Caco-2 (cell line): ENCODE data around the gene LRRC46. TPM values are rescaled to one million over a fixed set of nuclear protein-coding genes. Genes with fewer than 3 reads are reported as not detected.

Source experiments
- BruUV-seq: library from RNA; stranded (reverse); fragments of 400-500 nt; replicated peaks from 2 replicates; lab custom pipeline; 2021; lab: Mats Ljungman, UMichigan
- CTCF ChIA-PET: fragments of 300-600 bp; sonication (Branson Sonifier 250); formaldehyde crosslinking; loops from one replicate; lab custom pipeline; 2022; ENCODE audit warnings: antibody characterized with exemption; lab: Charles Lee
- POLR2A ChIA-PET: fragments of 300-600 bp; sonication (Branson Sonifier 250); formaldehyde crosslinking; loops from one replicate; lab custom pipeline; 2022; ENCODE audit warnings: antibody characterized with exemption; lab: Charles Lee
- DNase-seq, 2 experiments: peaks; one replicate each; pipeline versions ENCODE4 v3.0.0 to v3.0.0-alpha.2; 2020 to 2022
- H3K27me3 ChIP-seq: replicated peaks from 2 replicates; pipeline ENCODE4 v1.6.0; 2011; ENCODE audit warnings: low read length; ENCODE audit not compliant: control insufficient read depth, insufficient read depth
- H3K36me3 ChIP-seq: 2 replicates; pipeline ENCODE4 v1.5.1; 2011; ENCODE audit warnings: low read length; ENCODE audit not compliant: control insufficient read depth, insufficient read depth
- H3K4me1 ChIP-seq: fragments of 250-450 bp; sonication (Bioruptor Pico); 2 replicates; pipeline ENCODE4 v1.5.1; 2020; ENCODE audit warnings: mild to moderate bottlenecking
- H3K4me3 ChIP-seq: 2 replicates; pipeline ENCODE4 v1.5.1; 2011; ENCODE audit warnings: low read depth, mild to moderate bottlenecking, control low read depth, low read length
- H3K9me3 ChIP-seq: fragments of 250-450 bp; sonication (Bioruptor Pico); 2 replicates; pipeline ENCODE4 v1.5.1; 2020; ENCODE audit warnings: mild to moderate bottlenecking, moderate library complexity
- H3K27ac Mint-ChIP-seq: one replicate; pipeline ENCODE4 v1.8.0; 2022; ENCODE audit warnings: mixed read lengths; ENCODE audit not compliant: unreplicated experiment
- H3K27me3 Mint-ChIP-seq: one replicate; pipeline ENCODE4 v1.8.0; 2022; ENCODE audit warnings: mixed read lengths; ENCODE audit not compliant: insufficient read depth, unreplicated experiment
- H3K36me3 Mint-ChIP-seq: one replicate; pipeline ENCODE4 v1.8.0; 2022; ENCODE audit warnings: mild to moderate bottlenecking, mixed read lengths; ENCODE audit not compliant: insufficient read depth, unreplicated experiment
- H3K4me1 Mint-ChIP-seq: one replicate; pipeline ENCODE4 v1.8.0; 2022; ENCODE audit warnings: low read depth, mixed read lengths; ENCODE audit not compliant: unreplicated experiment
- H3K4me3 Mint-ChIP-seq: one replicate; pipeline ENCODE4 v1.8.0; 2022; ENCODE audit warnings: mild to moderate bottlenecking, moderate library complexity, mixed read lengths; ENCODE audit not compliant: unreplicated experiment
- H3K9me3 Mint-ChIP-seq: one replicate; pipeline ENCODE4 v1.8.0; 2022; ENCODE audit warnings: mixed read lengths; ENCODE audit not compliant: unreplicated experiment
- intact Hi-C: fragments of 100-400 bp; cut with micrococcal nuclease; formaldehyde crosslinking; loops from one replicate; pipeline ENCODE4 v1.10.0; 2022; ENCODE audit not compliant: unreplicated experiment
- total RNA-seq: library from RNA; stranded (reverse); gene quantifications from 2 replicates; pipeline ENCODE4 v1.2.3, GENCODE V29; 2022
- TF ChIP-seq, protein P1 (sequence below), 2 experiments: fragments of 200-600 bp in 1 of 2; IDR thresholded peaks; 1 replicate in 1 of 2; 2 replicates in 1 of 2; pipeline versions ENCODE4 v1.5.1 to v1.8.0; 2011 to 2022; ENCODE audit warnings: antibody characterized with exemption in 1 of 2, control low read depth in 1 of 2, inconsistent platforms in 1 of 2, low read depth in 1 of 2, low read length in 1 of 2, mild to moderate bottlenecking in 1 of 2, moderate library complexity in 1 of 2; ENCODE audit not compliant: insufficient read depth in 1 of 2, severe bottlenecking in 1 of 2, unreplicated experiment in 1 of 2

Gene LRRC46
- total RNA-seq, 1 experiment from 2014 or later, result 2.3 TPM

GRCh38 chr17:47860386-47860785 lies 28.9 kb downstream of the LRRC46 start:
- Mint-ChIP-seq H3K4me3 (no peak overlapping the region), H3K4me1 (peaks cover 7% of the 10 kb centered on the region), H3K9me3 (no peaks in the 10 kb centered on the region), H3K36me3 (no peaks in the 10 kb centered on the region), H3K27me3 (peaks cover 3% of the 10 kb centered on the region), H3K27ac (no peak overlapping the region)
- Histone ChIP-seq H3K4me1 (peaks cover 19% of the 10 kb centered on the region), H3K27me3 (no peaks in the 10 kb centered on the region), H3K9me3 (peaks cover 6% of the 10 kb centered on the region; the same call in 1 of the 2 replicates), H3K36me3 (no peaks in the 10 kb centered on the region), H3K4me3 (no peak overlapping the region)
- intact Hi-C loops, result loop anchor here (1.0 kb wide), 1 partner anchor 9 kb away; the partner anchor contains the start of gene SP6
- BruUV-seq, result no TSS peak
- DNase-seq, result no peak
- TF ChIP-seq, protein P1, sequence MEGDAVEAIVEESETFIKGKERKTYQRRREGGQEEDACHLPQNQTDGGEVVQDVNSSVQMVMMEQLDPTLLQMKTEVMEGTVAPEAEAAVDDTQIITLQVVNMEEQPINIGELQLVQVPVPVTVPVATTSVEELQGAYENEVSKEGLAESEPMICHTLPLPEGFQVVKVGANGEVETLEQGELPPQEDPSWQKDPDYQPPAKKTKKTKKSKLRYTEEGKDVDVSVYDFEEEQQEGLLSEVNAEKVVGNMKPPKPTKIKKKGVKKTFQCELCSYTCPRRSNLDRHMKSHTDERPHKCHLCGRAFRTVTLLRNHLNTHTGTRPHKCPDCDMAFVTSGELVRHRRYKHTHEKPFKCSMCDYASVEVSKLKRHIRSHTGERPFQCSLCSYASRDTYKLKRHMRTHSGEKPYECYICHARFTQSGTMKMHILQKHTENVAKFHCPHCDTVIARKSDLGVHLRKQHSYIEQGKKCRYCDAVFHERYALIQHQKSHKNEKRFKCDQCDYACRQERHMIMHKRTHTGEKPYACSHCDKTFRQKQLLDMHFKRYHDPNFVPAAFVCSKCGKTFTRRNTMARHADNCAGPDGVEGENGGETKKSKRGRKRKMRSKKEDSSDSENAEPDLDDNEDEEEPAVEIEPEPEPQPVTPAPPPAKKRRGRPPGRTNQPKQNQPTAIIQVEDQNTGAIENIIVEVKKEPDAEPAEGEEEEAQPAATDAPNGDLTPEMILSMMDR (IDR thresholded peaks at IDR 0.05; ENCODE audit: insufficient read depth in 1 of 2, low read depth in 1 of 2, low read length in 1 of 2, severe bottlenecking in 1 of 2, unreplicated experiment in 1 of 2), result no peak
- POLR2A ChIA-PET, result no interaction called here
- CTCF ChIA-PET, result interaction anchor here (0.9 to 2.2 kb wide), 3 partner anchors 17 to 29 kb away, joined by 3 to 11 read pairs (median 7); partner anchors contain the start of gene SCRN2

DNA sequence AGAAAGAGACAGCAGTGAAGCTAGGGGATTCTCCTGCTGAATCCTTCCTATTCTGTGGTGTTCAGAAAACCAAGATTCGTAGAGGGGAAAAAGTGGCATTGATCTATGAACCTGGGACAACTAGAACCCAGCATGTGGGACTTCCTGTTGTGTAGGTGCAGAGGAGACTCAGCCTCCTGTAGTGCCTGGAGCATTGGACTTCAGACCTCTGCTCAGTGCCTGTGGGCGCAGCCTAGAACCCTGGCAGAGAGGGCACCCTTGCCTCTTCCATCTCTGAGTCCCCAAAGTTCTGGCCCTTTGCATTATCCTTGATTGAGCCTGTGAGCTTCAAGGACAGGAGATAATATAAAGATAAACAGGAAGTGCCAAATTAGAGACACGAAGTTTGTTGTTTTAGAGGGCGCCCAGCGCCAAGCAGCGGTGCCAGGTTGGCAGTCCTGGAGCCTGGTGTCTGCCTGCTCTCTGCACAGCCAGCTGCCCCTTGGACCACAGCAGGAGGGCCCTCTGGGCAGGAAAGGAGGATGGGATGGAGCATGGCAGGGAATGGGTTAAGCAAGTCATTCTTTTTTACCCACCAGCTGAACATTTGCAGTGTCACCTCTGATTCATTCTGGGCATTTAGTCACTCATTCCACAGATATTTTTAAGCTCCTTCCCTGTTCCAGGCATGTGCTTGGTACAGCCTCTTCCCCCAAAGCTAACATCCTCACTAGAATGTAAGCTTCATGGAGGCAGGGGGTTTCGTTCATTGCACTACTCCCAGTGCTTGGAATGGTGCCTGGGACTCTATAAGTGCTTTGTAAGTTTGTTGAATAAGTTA lies 31.4 kb downstream of the LRRC46 start:
- intact Hi-C loops, result no loop called here
- TF ChIP-seq, protein P1 (IDR thresholded peaks at IDR 0.05; ENCODE audit: insufficient read depth in 1 of 2, low read depth in 1 of 2, low read length in 1 of 2, severe bottlenecking in 1 of 2, unreplicated experiment in 1 of 2), result no peak
- Mint-ChIP-seq H3K4me1 (peaks cover 16% of the 10 kb centered on the region), H3K27ac (peak overlapping the region; percentile 2), H3K4me3 (no peak overlapping the region), H3K9me3 (no peaks in the 10 kb centered on the region), H3K27me3 (no peaks in the 10 kb centered on the region), H3K36me3 (no peaks in the 10 kb centered on the region)
- Histone ChIP-seq H3K27me3 (no peaks in the 10 kb centered on the region), H3K4me3 (no peak overlapping the region), H3K9me3 (peaks cover 6% of the 10 kb centered on the region; the same call in 1 of the 2 replicates), H3K4me1 (peaks cover 26% of the 10 kb centered on the region), H3K36me3 (no peaks in the 10 kb centered on the region)
- DNase-seq, result no peak
- POLR2A ChIA-PET, result interaction anchor here (1.1 kb wide), 1 partner anchor 78 kb away, joined by 3 read pairs; the partner anchor contains the start of gene PNPO
- CTCF ChIA-PET, result interaction anchor here (0.5 to 1.7 kb wide), 10 partner anchors 12 to 133 kb away, joined by 3 to 16 read pairs (median 4); partner anchors contain the start of genes SCRN2 and SP6
- no TSS peak for BruUV-seq

DNA sequence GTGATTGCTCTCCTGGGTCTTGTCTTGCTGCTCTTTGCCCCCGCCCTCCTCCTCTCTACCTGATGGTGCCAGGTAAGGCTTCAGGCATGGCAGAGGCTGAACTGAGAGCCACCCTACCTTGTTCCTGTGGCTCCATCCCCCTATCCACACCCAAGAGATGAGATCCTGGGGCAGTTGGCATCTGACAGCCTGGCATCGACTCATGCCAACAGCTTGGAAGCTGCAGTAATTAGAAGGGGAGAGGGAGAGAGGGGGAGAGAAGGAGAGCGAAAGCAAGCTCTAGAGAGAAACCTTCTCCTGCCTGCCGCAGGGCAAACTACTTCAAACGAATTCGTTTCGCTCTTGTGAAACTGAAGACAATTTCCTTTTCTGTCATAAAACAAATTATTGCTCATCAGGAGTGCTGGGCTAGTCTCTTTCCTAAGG lies 33.3 kb downstream of the LRRC46 start:
- peaks cover 6% of the 10 kb centered on the region; the same call in 1 of the 2 replicates for H3K9me3 ChIP-seq
- no peak overlapping the region for H3K4me3 ChIP-seq
- TF ChIP-seq, protein P1 (IDR thresholded peaks at IDR 0.05; ENCODE audit: insufficient read depth in 1 of 2, low read depth in 1 of 2, low read length in 1 of 2, severe bottlenecking in 1 of 2, unreplicated experiment in 1 of 2), result no peak
- no TSS peak for BruUV-seq
- H3K4me1 Mint-ChIP-seq, result peaks cover 16% of the 10 kb centered on the region
- H3K9me3 Mint-ChIP-seq, result no peaks in the 10 kb centered on the region
- H3K27me3 ChIP-seq, result no peaks in the 10 kb centered on the region; the same call in 1 of the 2 replicates
- intact Hi-C loops, result loop anchor here (2.0 kb wide), 1 partner anchor 22 kb away; no protein-coding TSS in a partner anchor
- H3K4me3 Mint-ChIP-seq, result no peak overlapping the region
- CTCF ChIA-PET, result interaction anchor here (1.0 to 1.7 kb wide), 3 partner anchors 20 to 25 kb away, joined by 4 to 12 read pairs (median 8); no protein-coding TSS in a partner anchor
- POLR2A ChIA-PET, result interaction anchor here (1.3 kb wide), 1 partner anchor 14 kb away, joined by 6 read pairs; the partner anchor contains the start of gene SP6
- H3K36me3 Mint-ChIP-seq, result no peaks in the 10 kb centered on the region
- DNase-seq, result no peak
- H3K27ac Mint-ChIP-seq, result no peak overlapping the region
- no peaks in the 10 kb centered on the region for H3K27me3 Mint-ChIP-seq
- no peaks in the 10 kb centered on the region for H3K36me3 ChIP-seq
- H3K4me1 ChIP-seq, result peaks cover 37% of the 10 kb centered on the region
